Measurements from ENCODE around the gene STK25. TPM values are rescaled to one million over a fixed set of nuclear protein-coding genes. Genes with fewer than 3 reads are reported as not detected.

The STK25 gene
- total and polyA plus RNA-seq, 2 donors (not counting 3 experiments of a cell fraction or from before 2014, with no cell fraction given): 286 to 715 TPM

DNA sequence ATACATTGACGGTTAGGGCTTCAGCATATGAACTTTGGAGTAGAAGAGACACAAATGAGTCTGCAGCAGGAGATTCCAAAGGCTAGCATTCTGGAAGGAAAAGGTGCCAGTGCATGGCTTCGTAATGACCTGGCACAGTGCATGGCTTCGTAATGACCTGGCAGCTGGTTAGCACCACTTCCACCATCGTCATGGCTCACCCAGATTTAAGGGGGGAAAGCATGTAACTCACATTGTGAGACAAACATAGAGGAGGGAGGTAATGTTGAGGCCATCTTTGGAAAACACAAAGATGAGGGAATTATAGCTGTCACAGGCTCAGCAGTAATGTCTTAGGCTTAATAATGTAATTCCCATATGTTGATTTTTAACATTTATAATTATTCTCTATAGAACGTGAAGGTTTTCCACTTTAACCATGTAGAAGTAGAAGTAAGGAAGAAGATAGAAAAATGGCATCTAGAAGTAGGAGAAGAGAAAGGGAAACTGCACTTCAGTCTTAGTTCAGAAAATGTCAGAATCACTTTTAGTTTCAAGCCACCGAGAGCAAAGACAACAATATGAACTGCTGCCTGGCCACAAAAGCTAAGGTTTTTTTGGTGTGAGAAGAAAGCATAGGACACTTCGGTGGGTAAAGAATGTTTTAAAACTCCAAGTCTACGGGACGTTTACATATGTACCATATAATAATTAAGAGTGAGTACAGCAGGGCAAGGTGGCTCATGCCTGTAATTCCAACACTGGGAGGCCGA lies 6.8 kb upstream of the STK25 start:
- CTCF ChIA-PET: interaction anchor here (0.8 to 1.3 kb wide), 4 partner anchors 9 to 25 kb away, joined by 3 to 4 read pairs (median 3); no protein-coding TSS in a partner anchor
- no peaks in the 10 kb centered on the region for H3K79me2 ChIP-seq (ENCODE audit: control insufficient read depth, insufficient read depth, low read length)
- BruUV-seq (replicated peaks): no TSS peak
- H3K27me3 ChIP-seq (ENCODE audit: control insufficient read depth in 2 of 2, insufficient read depth in 2 of 2, low read length in 2 of 2): peaks cover 0 to 3% of the 10 kb centered on the region in 2 experiments
- no peak overlapping the region for H3K9ac ChIP-seq (replicated peaks; ENCODE audit: extremely low read depth, insufficient read depth, low read length)
- TF ChIP-seq, protein P1, sequence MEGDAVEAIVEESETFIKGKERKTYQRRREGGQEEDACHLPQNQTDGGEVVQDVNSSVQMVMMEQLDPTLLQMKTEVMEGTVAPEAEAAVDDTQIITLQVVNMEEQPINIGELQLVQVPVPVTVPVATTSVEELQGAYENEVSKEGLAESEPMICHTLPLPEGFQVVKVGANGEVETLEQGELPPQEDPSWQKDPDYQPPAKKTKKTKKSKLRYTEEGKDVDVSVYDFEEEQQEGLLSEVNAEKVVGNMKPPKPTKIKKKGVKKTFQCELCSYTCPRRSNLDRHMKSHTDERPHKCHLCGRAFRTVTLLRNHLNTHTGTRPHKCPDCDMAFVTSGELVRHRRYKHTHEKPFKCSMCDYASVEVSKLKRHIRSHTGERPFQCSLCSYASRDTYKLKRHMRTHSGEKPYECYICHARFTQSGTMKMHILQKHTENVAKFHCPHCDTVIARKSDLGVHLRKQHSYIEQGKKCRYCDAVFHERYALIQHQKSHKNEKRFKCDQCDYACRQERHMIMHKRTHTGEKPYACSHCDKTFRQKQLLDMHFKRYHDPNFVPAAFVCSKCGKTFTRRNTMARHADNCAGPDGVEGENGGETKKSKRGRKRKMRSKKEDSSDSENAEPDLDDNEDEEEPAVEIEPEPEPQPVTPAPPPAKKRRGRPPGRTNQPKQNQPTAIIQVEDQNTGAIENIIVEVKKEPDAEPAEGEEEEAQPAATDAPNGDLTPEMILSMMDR (IDR thresholded peaks at IDR 0.05; ENCODE audit: extremely low read depth in 1 of 2, insufficient read depth in 1 of 2, low read depth in 1 of 2, low read length in 2 of 2): no peak
- TF ChIP-seq MAX (IDR thresholded peaks at IDR 0.05; ENCODE audit: insufficient read depth, insufficient read length): no peak
- no peak for TF ChIP-seq POLR2A (IDR thresholded peaks at IDR 0.05; ENCODE audit: low read depth, low read length)
- no peak for TF ChIP-seq POLR2AphosphoS5 (IDR thresholded peaks at IDR 0.05; ENCODE audit: insufficient read depth, low read depth, low read length)
- DNase-seq (ENCODE audit: low read depth, low spot score): no peak
- H3K4me3 ChIP-seq (replicated peaks in 1 of 3; ENCODE audit: insufficient read depth in 1 of 3, low read depth in 1 of 3, low read length in 3 of 3): no peak overlapping the region
- dilution Hi-C loops (cut with MboI; ENCODE audit: extremely low pct_ligation_motif_present, low sequenced_read_pairs): no loop called here
- H3K9me3 ChIP-seq (replicated peaks; ENCODE audit: control insufficient read depth, insufficient read depth, low read length): no peaks in the 10 kb centered on the region
- no peak for FAIRE-seq
- H4K20me1 ChIP-seq (replicated peaks; ENCODE audit: control insufficient read depth, extremely low read depth, insufficient read depth, low read length): no peaks in the 10 kb centered on the region
- no peaks in the 10 kb centered on the region for H3K4me1 ChIP-seq (ENCODE audit: control insufficient read depth, extremely low read depth, insufficient read depth, low read length)
- no peak overlapping the region for H3K4me2 ChIP-seq (ENCODE audit: insufficient read depth, low read length)
- H3K27ac ChIP-seq (ENCODE audit: insufficient read depth, low read depth, low read length): no peak overlapping the region
- no peaks in the 10 kb centered on the region for H3K36me3 ChIP-seq (ENCODE audit: control insufficient read depth in 2 of 2, extremely low read depth in 1 of 2, insufficient read depth in 2 of 2, low read length in 2 of 2)
- H3K9me1 ChIP-seq (replicated peaks; ENCODE audit: control insufficient read depth, extremely low read depth, insufficient read depth, low read length): no peaks in the 10 kb centered on the region
- intact Hi-C loops (cut with micrococcal nuclease): no loop called here
- peak overlapping the region; percentile 32 for H2AFZ ChIP-seq (ENCODE audit: low read depth, low read length)
- POLR2A ChIA-PET: no interaction called here

DNA sequence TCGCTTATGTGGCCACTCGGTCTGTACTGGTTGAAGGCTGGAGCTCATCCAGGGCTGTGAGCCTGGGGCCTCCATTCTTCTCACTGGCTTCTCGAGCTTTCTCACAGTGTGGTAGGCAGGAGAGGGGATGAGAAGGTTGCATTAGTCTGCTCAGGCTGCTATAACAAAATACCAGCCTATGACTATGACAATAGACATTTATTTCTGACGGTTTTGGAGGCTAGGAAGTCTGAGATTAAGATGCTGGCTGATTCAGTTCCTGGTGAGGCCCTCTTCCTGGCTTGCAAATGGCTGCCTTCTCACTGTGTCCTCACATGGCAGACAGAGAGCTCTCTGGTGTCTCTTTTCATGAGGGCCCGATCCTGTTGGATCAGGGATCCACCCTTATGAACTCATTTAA lies 6.2 kb upstream of the STK25 start:
- Histone ChIP-seq H4K20me1 (replicated peaks; ENCODE audit: control insufficient read depth, extremely low read depth, insufficient read depth, low read length) (no peaks in the 10 kb centered on the region), H3K79me2 (ENCODE audit: control insufficient read depth, insufficient read depth, low read length) (no peaks in the 10 kb centered on the region), H3K27ac (ENCODE audit: insufficient read depth, low read depth, low read length) (no peak overlapping the region), H2AFZ (ENCODE audit: low read depth, low read length) (peak overlapping the region; percentile 32), H3K4me1 (ENCODE audit: control insufficient read depth, extremely low read depth, insufficient read depth, low read length) (no peaks in the 10 kb centered on the region), H3K9me1 (replicated peaks; ENCODE audit: control insufficient read depth, extremely low read depth, insufficient read depth, low read length) (no peaks in the 10 kb centered on the region), H3K9ac (replicated peaks; ENCODE audit: extremely low read depth, insufficient read depth, low read length) (no peak overlapping the region), H3K27me3 (ENCODE audit: control insufficient read depth in 2 of 2, insufficient read depth in 2 of 2, low read length in 2 of 2) (no peaks in the 10 kb centered on the region), H3K4me2 (ENCODE audit: insufficient read depth, low read length) (no peak overlapping the region), H3K36me3 (ENCODE audit: control insufficient read depth in 2 of 2, extremely low read depth in 1 of 2, insufficient read depth in 2 of 2, low read length in 2 of 2) (no peaks in the 10 kb centered on the region), H3K4me3 (replicated peaks in 1 of 3; ENCODE audit: insufficient read depth in 1 of 3, low read depth in 1 of 3, low read length in 3 of 3) (no peak overlapping the region), H3K9me3 (replicated peaks; ENCODE audit: control insufficient read depth, insufficient read depth, low read length) (no peaks in the 10 kb centered on the region)
- intact Hi-C loops (cut with micrococcal nuclease): no loop called here
- no TSS peak for BruUV-seq (replicated peaks)
- dilution Hi-C loops (cut with MboI; ENCODE audit: extremely low pct_ligation_motif_present, low sequenced_read_pairs): no loop called here
- TF ChIP-seq JUN (IDR thresholded peaks at IDR 0.05; ENCODE audit: borderline replicate concordance, insufficient read depth, insufficient read length, low read depth) (no peak), FOS (IDR thresholded peaks at IDR 0.05; ENCODE audit: borderline replicate concordance, insufficient read depth, low read length) (peak; percentile 8)
- DNase-seq (ENCODE audit: low read depth, low spot score) (no peak), FAIRE-seq (peak; percentile 53)
- POLR2A ChIA-PET: no interaction called here
- CTCF ChIA-PET: interaction anchor here (0.8 kb wide), 1 partner anchor 10 kb away, joined by 4 read pairs; no protein-coding TSS in a partner anchor
